IMR-90 (cell line): ENCODE measurements around the gene LRRC4C. TPM values are rescaled to one million over a fixed set of nuclear protein-coding genes. Genes with fewer than 3 reads are reported as not detected.

ENCODE experiments used
- ATAC-seq: fragments of 200-7000 bp; cut with Tn5 transposase; 2 replicates; pipeline ENCODE4 v1.9.1; 2020; ENCODE audit warnings: low read depth, mild to moderate bottlenecking, moderate library complexity
- BruUV-seq: library from RNA; stranded (reverse); fragments of 400-500 nt; replicated peaks from 2 replicates; lab custom pipeline; 2021; lab: Mats Ljungman, UMichigan
- CTCF ChIA-PET: fragments of 300-600 bp; formaldehyde crosslinking; extraction: SDS; loops from one replicate; lab custom pipeline; 2021; ENCODE audit warnings: antibody characterized with exemption; lab: Yijun Ruan, JAX
- POLR2A ChIA-PET: fragments of 300-600 bp; sonication (Branson Sonifier 250); formaldehyde crosslinking; loops from one replicate; lab custom pipeline; 2022; ENCODE audit warnings: antibody characterized with exemption; ENCODE audit not compliant: unreplicated experiment; lab: Charles Lee
- DNase-seq: peaks from one replicate; pipeline ENCODE4 v3.0.0; 2013
- H2AFZ ChIP-seq: replicated peaks from 2 replicates; pipeline ENCODE3; 2013; ENCODE audit warnings: low read length, mild to moderate bottlenecking; ENCODE audit not compliant: poor library complexity
- H2AK5ac ChIP-seq: 2 replicates; pipeline ENCODE4 v1.6.1; 2013; ENCODE audit warnings: low read depth, low read length, inconsistent platforms
- H2AK9ac ChIP-seq: replicated peaks from 2 replicates; pipeline ENCODE3; 2013; ENCODE audit warnings: mild to moderate bottlenecking, low read depth, low read length, moderate library complexity; ENCODE audit not compliant: poor library complexity
- H2BK120ac ChIP-seq: 2 replicates; pipeline ENCODE4 v1.6.1; 2013; ENCODE audit warnings: low read depth, low read length, inconsistent platforms
- H2BK15ac ChIP-seq: 3 replicates; pipeline ENCODE4 v1.6.1; 2013; ENCODE audit warnings: low read depth, low read length, inconsistent platforms
- H2BK20ac ChIP-seq: 2 replicates; pipeline ENCODE4 v1.6.1; 2013; ENCODE audit warnings: low read depth, mild to moderate bottlenecking, inconsistent platforms, low read length, moderate library complexity
- H2BK5ac ChIP-seq: 2 replicates; pipeline ENCODE4 v1.6.1; 2013; ENCODE audit warnings: mild to moderate bottlenecking, low read depth, low read length, inconsistent platforms; ENCODE audit not compliant: poor library complexity, severe bottlenecking
- H3K14ac ChIP-seq: replicated peaks from 2 replicates; pipeline ENCODE4 v1.6.1; 2013; ENCODE audit warnings: low read depth, low read length, inconsistent platforms
- H3K18ac ChIP-seq: 2 replicates; pipeline ENCODE4 v1.6.1; 2013; ENCODE audit warnings: low read depth, low read length, control low read depth
- H3K23ac ChIP-seq: 2 replicates; pipeline ENCODE4 v1.6.1; 2013; ENCODE audit warnings: low read depth, low read length, inconsistent platforms
- H3K27ac ChIP-seq: 2 replicates; pipeline ENCODE4 v1.5.1; 2013; ENCODE audit warnings: mild to moderate bottlenecking, control low read depth, low read length; ENCODE audit not compliant: insufficient read depth
- H3K27me3 ChIP-seq: 2 replicates; pipeline ENCODE4 v1.6.1; 2013; ENCODE audit warnings: low read length; ENCODE audit not compliant: control insufficient read depth, insufficient read depth
- H3K36me3 ChIP-seq: 2 replicates; pipeline ENCODE4 v1.6.1; 2013; ENCODE audit warnings: low read length, mixed read lengths; ENCODE audit not compliant: control insufficient read depth, insufficient read depth
- H3K4ac ChIP-seq: 2 replicates; pipeline ENCODE4 v1.6.1; 2013; ENCODE audit warnings: low read depth, low read length, inconsistent platforms
- H3K4me1 ChIP-seq: 2 replicates; pipeline ENCODE4 v1.6.1; 2013; ENCODE audit warnings: low read length, mixed read lengths; ENCODE audit not compliant: control insufficient read depth, insufficient read depth
- H3K4me2 ChIP-seq: 2 replicates; pipeline ENCODE4 v1.6.1; 2013; ENCODE audit warnings: low read depth, mild to moderate bottlenecking, control low read depth, low read length, moderate library complexity
- H3K4me3 ChIP-seq: 2 replicates; pipeline ENCODE4 v1.5.1; 2013; ENCODE audit warnings: low read depth, mild to moderate bottlenecking, control low read depth, low read length, moderate library complexity; ENCODE audit not compliant: insufficient read depth
- H3K56ac ChIP-seq: 2 replicates; pipeline ENCODE4 v1.6.1; 2013; ENCODE audit warnings: low read length, inconsistent platforms; ENCODE audit not compliant: insufficient read depth; ENCODE audit errors: extremely low read depth
- H3K79me1 ChIP-seq, 2 experiments: 2 replicates each; pipeline ENCODE4 v1.6.1; 2013; ENCODE audit warnings: low read length in 2 of 2, inconsistent platforms in 1 of 2, low read depth in 1 of 2
- H3K9ac ChIP-seq: 2 replicates; pipeline ENCODE4 v1.6.1; 2013; ENCODE audit warnings: low read depth, low read length, control low read depth
- H3K9me1 ChIP-seq: 2 replicates; pipeline ENCODE4 v1.6.1; 2013; ENCODE audit warnings: low read length, inconsistent platforms; ENCODE audit not compliant: insufficient read depth
- H3K9me3 ChIP-seq: 2 replicates; pipeline ENCODE4 v1.6.1; 2013; ENCODE audit warnings: low read length; ENCODE audit not compliant: control insufficient read depth, insufficient read depth
- H4K20me1 ChIP-seq: 2 replicates; pipeline ENCODE4 v1.6.1; 2013; ENCODE audit warnings: low read length, inconsistent platforms; ENCODE audit not compliant: insufficient read depth
- H4K5ac ChIP-seq: 2 replicates; pipeline ENCODE4 v1.6.1; 2013; ENCODE audit warnings: mild to moderate bottlenecking, low read depth, low read length, control low read depth
- H4K8ac ChIP-seq, 2 experiments: 2 replicates each; pipeline ENCODE4 v1.6.1; 2013; ENCODE audit warnings: low read depth in 2 of 2, low read length in 2 of 2, control low read depth in 1 of 2, inconsistent platforms in 1 of 2
- H4K91ac ChIP-seq: 2 replicates; pipeline ENCODE4 v1.6.1; 2013; ENCODE audit warnings: low read depth, low read length, inconsistent platforms; ENCODE audit not compliant: insufficient read depth
- BHLHE40 ChIP-seq: fragments of 150-350 bp; IDR thresholded peaks from 2 replicates; pipeline ENCODE4 v1.6.1; 2016; ENCODE audit warnings: mild to moderate bottlenecking, low read depth, low read length
- CEBPB ChIP-seq: IDR thresholded peaks from 2 replicates; pipeline ENCODE4 v1.6.1; 2012; ENCODE audit warnings: low read depth, low read length, improper control_type of control experiment
- CHD1 ChIP-seq: IDR thresholded peaks from 2 replicates; pipeline ENCODE4 v1.6.1; 2012; ENCODE audit warnings: low read depth, low read length, improper control_type of control experiment
- FOS ChIP-seq: fragments of 150-350 bp; IDR thresholded peaks from 2 replicates; pipeline ENCODE4 v1.6.1; 2016; ENCODE audit warnings: low read depth, low read length
- MAFK ChIP-seq: IDR thresholded peaks from 2 replicates; pipeline ENCODE4 v1.6.1; 2012; ENCODE audit warnings: low read depth, low read length, improper control_type of control experiment
- MAZ ChIP-seq: IDR thresholded peaks from 2 replicates; pipeline ENCODE4 v1.6.1; 2012; ENCODE audit warnings: low read depth, mild to moderate bottlenecking, low read length, improper control_type of control experiment, moderate library complexity, borderline replicate concordance
- MXI1 ChIP-seq: IDR thresholded peaks from 2 replicates; pipeline ENCODE4 v1.6.1; 2012; ENCODE audit warnings: low read depth, mild to moderate bottlenecking, low read length, moderate library complexity, borderline replicate concordance
- NFE2L2 ChIP-seq: fragments of 150-350 bp; IDR thresholded peaks from 2 replicates; pipeline ENCODE4 v1.6.1; 2016; ENCODE audit warnings: low read depth, mild to moderate bottlenecking, low read length
- POLR2A ChIP-seq: IDR thresholded peaks from 2 replicates; pipeline ENCODE4 v1.6.1; 2012; ENCODE audit warnings: mild to moderate bottlenecking, low read depth, low read length
- RAD21 ChIP-seq: IDR thresholded peaks from 2 replicates; pipeline ENCODE4 v1.6.1; 2012; ENCODE audit warnings: low read length, improper control_type of control experiment
- RCOR1 ChIP-seq: IDR thresholded peaks from 2 replicates; pipeline ENCODE4 v1.6.1; 2012; ENCODE audit warnings: mild to moderate bottlenecking, low read length, improper control_type of control experiment; ENCODE audit not compliant: insufficient replicate concordance
- RFX5 ChIP-seq: IDR thresholded peaks from 2 replicates; pipeline ENCODE4 v1.8.0; 2012; ENCODE audit warnings: low read depth, mild to moderate bottlenecking, low read length, moderate library complexity
- SMC3 ChIP-seq: fragments of 150-350 bp; IDR thresholded peaks from 2 replicates; pipeline ENCODE4 v1.6.1; 2016; ENCODE audit warnings: low read depth, mild to moderate bottlenecking, antibody characterized with exemption, low read length, moderate library complexity
- WGBS, 2 experiments: methylation state at CpG; one replicate each; pipeline versions ENCODE4 v1.1.5 to v1.1.7; 2013; ENCODE audit warnings: missing lambda C conversion rate in 2 of 2; ENCODE audit not compliant: insufficient read length in 1 of 2; ENCODE audit errors: extremely low coverage in 2 of 2; 5-methylcytosine and 5-hydroxymethylcytosine counted together
- dilution Hi-C: fragments of 300-500 bp; cut with HindIII; formaldehyde crosslinking; loops from one replicate; pipeline ENCODE4 v1.14.3; 2018; ENCODE audit warnings: low sequenced_read_pairs; ENCODE audit not compliant: unreplicated experiment
- in situ Hi-C: fragments of 300-500 bp; cut with MboI; formaldehyde crosslinking; loops from 3 replicates; pipeline ENCODE4 v1.14.3; 2019; ENCODE audit warnings: low sequenced_read_pairs, inconsistent platforms, mixed read lengths
- intact Hi-C: fragments of 100-400 bp; cut with micrococcal nuclease; formaldehyde crosslinking; loops from 2 replicates; pipeline ENCODE4 v1.10.0; 2022
- polyA plus RNA-seq, 3 experiments: library from polyadenylated mRNA; depleted of rRNA; stranded (reverse); fragments of >200 nt; gene quantifications; 2 replicates each; pipeline ENCODE4 v1.2.3, GENCODE V29; 2012; ENCODE audit warnings: low replicate concordance in 1 of 3
- total RNA-seq: library from RNA; depleted of rRNA; stranded (reverse); fragments of >200 nt; gene quantifications from 2 replicates; pipeline ENCODE4 v1.2.3, GENCODE V29; 2012
- TF ChIP-seq, protein P1 (sequence below): conservative IDR thresholded peaks from 2 replicates; pipeline ENCODE4 v1.5.1; 2012; ENCODE audit warnings: mild to moderate bottlenecking, low read depth, low read length, improper control_type of control experiment
- TF ChIP-seq, protein P2 (sequence below): fragments of 150-350 bp; IDR thresholded peaks from 2 replicates; pipeline ENCODE4 v1.6.1; 2017; ENCODE audit warnings: mild to moderate bottlenecking, antibody characterized with exemption, low read length, low read depth
- TF ChIP-seq, protein P3 (sequence below): fragments of 150-350 bp; IDR thresholded peaks from 2 replicates; pipeline ENCODE4 v1.6.1; 2016; ENCODE audit warnings: low read depth, mild to moderate bottlenecking, low read length, moderate library complexity, borderline replicate concordance

The LRRC4C gene
- total and polyA plus RNA-seq, 2 of the 4 experiments (the other 2 are of a cell fraction): under 0.01 to 0.03 TPM

DNA sequence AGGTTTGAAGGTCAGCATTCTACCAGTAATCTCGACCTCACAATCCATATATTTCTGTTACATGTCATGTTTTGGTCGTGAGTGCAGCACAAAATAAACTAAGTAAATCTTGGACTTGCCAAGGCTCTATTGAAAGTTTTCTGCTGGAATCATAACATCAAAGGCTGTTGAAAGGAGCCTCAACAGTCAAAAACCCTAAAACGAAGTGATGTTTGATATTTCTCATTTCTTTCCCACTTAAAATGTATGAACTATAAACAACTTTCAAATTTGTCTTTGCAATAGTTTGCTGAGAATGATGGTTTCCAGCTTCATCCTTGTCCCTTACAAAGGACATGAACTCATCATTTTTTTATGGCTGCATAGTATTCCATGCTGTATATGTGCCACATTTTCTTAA lies 1118.5 kb downstream of the LRRC4C start:
- H3K4ac ChIP-seq: no peak overlapping the region
- no peaks in the 10 kb centered on the region for H3K9me3 ChIP-seq
- no TSS peak for BruUV-seq
- no peak overlapping the region for H3K56ac ChIP-seq
- peaks cover 5% of the 10 kb centered on the region; the same call in 1 of the 2 replicates for H3K4me1 ChIP-seq
- ATAC-seq (no peak), DNase-seq (no peak)
- no peak overlapping the region for H2BK20ac ChIP-seq
- POLR2A ChIA-PET: no interaction called here
- no peak overlapping the region for H2AK9ac ChIP-seq
- H3K9me1 ChIP-seq: 0 out of 2 replicates have a peak, but pooled peaks cover 2% of the 10 kb centered on the region
- no peak overlapping the region for H4K5ac ChIP-seq
- no peak overlapping the region for H2BK15ac ChIP-seq
- H3K14ac ChIP-seq: no peak overlapping the region
- dilution Hi-C loops: no loop called here
- no peak overlapping the region for H3K18ac ChIP-seq
- H3K9ac ChIP-seq: no peak overlapping the region
- H3K36me3 ChIP-seq: no peaks in the 10 kb centered on the region
- H3K79me1 ChIP-seq: no peaks in the 10 kb centered on the region
- H4K91ac ChIP-seq: no peak overlapping the region
- H3K27me3 ChIP-seq: no peaks in the 10 kb centered on the region
- H3K23ac ChIP-seq: no peak overlapping the region
- CTCF ChIA-PET: no interaction called here
- H4K8ac ChIP-seq: no peak overlapping the region
- intact Hi-C loops: no loop called here
- TF ChIP-seq RAD21: no peak
- TF ChIP-seq, protein P1, sequence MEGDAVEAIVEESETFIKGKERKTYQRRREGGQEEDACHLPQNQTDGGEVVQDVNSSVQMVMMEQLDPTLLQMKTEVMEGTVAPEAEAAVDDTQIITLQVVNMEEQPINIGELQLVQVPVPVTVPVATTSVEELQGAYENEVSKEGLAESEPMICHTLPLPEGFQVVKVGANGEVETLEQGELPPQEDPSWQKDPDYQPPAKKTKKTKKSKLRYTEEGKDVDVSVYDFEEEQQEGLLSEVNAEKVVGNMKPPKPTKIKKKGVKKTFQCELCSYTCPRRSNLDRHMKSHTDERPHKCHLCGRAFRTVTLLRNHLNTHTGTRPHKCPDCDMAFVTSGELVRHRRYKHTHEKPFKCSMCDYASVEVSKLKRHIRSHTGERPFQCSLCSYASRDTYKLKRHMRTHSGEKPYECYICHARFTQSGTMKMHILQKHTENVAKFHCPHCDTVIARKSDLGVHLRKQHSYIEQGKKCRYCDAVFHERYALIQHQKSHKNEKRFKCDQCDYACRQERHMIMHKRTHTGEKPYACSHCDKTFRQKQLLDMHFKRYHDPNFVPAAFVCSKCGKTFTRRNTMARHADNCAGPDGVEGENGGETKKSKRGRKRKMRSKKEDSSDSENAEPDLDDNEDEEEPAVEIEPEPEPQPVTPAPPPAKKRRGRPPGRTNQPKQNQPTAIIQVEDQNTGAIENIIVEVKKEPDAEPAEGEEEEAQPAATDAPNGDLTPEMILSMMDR: no peak
- TF ChIP-seq SMC3: no peak
- TF ChIP-seq CHD1: no peak
- no peak for TF ChIP-seq MXI1
- TF ChIP-seq MAFK: no peak
- no peak for TF ChIP-seq NFE2L2
- TF ChIP-seq, protein P2, sequence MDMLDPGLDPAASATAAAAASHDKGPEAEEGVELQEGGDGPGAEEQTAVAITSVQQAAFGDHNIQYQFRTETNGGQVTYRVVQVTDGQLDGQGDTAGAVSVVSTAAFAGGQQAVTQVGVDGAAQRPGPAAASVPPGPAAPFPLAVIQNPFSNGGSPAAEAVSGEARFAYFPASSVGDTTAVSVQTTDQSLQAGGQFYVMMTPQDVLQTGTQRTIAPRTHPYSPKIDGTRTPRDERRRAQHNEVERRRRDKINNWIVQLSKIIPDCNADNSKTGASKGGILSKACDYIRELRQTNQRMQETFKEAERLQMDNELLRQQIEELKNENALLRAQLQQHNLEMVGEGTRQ: no peak
- no peak for TF ChIP-seq BHLHE40
- no peak for TF ChIP-seq POLR2A
- TF ChIP-seq MAZ: no peak
- TF ChIP-seq CEBPB: no peak
- no peak for TF ChIP-seq RFX5
- TF ChIP-seq FOS: no peak
- TF ChIP-seq RCOR1: no peak
- TF ChIP-seq, protein P3, sequence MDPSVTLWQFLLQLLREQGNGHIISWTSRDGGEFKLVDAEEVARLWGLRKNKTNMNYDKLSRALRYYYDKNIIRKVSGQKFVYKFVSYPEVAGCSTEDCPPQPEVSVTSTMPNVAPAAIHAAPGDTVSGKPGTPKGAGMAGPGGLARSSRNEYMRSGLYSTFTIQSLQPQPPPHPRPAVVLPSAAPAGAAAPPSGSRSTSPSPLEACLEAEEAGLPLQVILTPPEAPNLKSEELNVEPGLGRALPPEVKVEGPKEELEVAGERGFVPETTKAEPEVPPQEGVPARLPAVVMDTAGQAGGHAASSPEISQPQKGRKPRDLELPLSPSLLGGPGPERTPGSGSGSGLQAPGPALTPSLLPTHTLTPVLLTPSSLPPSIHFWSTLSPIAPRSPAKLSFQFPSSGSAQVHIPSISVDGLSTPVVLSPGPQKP: no peak
- H4K20me1 ChIP-seq: no peaks in the 10 kb centered on the region
- in situ Hi-C loops: no loop called here
- no peak overlapping the region for H2AK5ac ChIP-seq
- no CpG with 5 or more reads among the region's 3 CpGs for WGBS, 2 experiments
- H3K27ac ChIP-seq: no peak overlapping the region
- no peak overlapping the region for H2BK5ac ChIP-seq
- no peak overlapping the region for H2AFZ ChIP-seq
- no peak overlapping the region for H3K4me2 ChIP-seq
- no peak overlapping the region for H2BK120ac ChIP-seq
- no peak overlapping the region for H3K4me3 ChIP-seq
